K562 (cell line): ENCODE measurements around the gene MFNG. TPM values are rescaled to one million over a fixed set of nuclear protein-coding genes. Genes with fewer than 3 reads are reported as not detected.

Experiments used
- ATAC-seq: fragments of 200-7000 bp; cut with Tn5 transposase; 3 replicates; pipeline ENCODE4 v1.9.1; 2020; ENCODE audit warnings: moderate library complexity
- BruUV-seq: library from RNA; stranded (reverse); fragments of 400-500 nt; replicated peaks from 2 replicates; lab custom pipeline; 2021; lab: Mats Ljungman, UMichigan
- CTCF ChIA-PET: fragments of 300-600 bp; formaldehyde crosslinking; extraction: SDS; loops from one replicate; lab custom pipeline; 2021; ENCODE audit warnings: low intra/inter-chr PET ratio; lab: Yijun Ruan, JAX
- POLR2A ChIA-PET: fragments of 300-600, 350-650 bp; sonication (Branson Sonifier 250); formaldehyde crosslinking; extraction: SDS; loops from one replicate; lab custom pipeline; 2021; ENCODE audit warnings: antibody characterized with exemption, inconsistent platforms; lab: Yijun Ruan, JAX
- DNase-seq, 4 experiments: peaks; one replicate each; pipeline versions ENCODE4 v3.0.0 to v3.0.0-alpha.2; 2011 to 2018; ENCODE audit warnings: low spot score in 3 of 4, mixed read lengths in 3 of 4; ENCODE audit errors: extremely low read depth in 1 of 4
- FAIRE-seq: peaks from 2 replicates; lab custom pipeline; 2011; peaks lifted over from hg19 to GRCh38; lab: Jason Lieb, UNC
- H2AFZ ChIP-seq: 2 replicates; pipeline ENCODE4 v1.6.0; 2011; ENCODE audit warnings: low read depth, low read length, control low read depth, inconsistent platforms
- H3K27ac ChIP-seq: fragments of 200-600 bp; 3 replicates; pipeline ENCODE4 v1.8.0; 2011; ENCODE audit warnings: low read depth, mild to moderate bottlenecking, control low read depth, inconsistent platforms, low read length, moderate library complexity, mixed read lengths; ENCODE audit errors: extremely low read depth
- H3K27me3 ChIP-seq, 2 experiments: fragments of 300-600 bp in 1 of 2; 2 replicates in 1 of 2; 3 replicates in 1 of 2; pipeline versions ENCODE4 v1.6.0 to v1.8.0; 2011; ENCODE audit warnings: inconsistent platforms in 2 of 2, low read length in 2 of 2, mild to moderate bottlenecking in 1 of 2, mixed read lengths in 1 of 2, moderate library complexity in 1 of 2; ENCODE audit not compliant: control insufficient read depth in 2 of 2, insufficient read depth in 2 of 2
- H3K36me3 ChIP-seq: fragments of 300-600 bp; 3 replicates; pipeline ENCODE4 v1.8.0; 2011; ENCODE audit warnings: mild to moderate bottlenecking, low read length, inconsistent platforms; ENCODE audit not compliant: control insufficient read depth, insufficient read depth
- H3K4me1 ChIP-seq, 2 experiments: fragments of 200-600 bp in 1 of 2; replicated peaks in 1 of 2; 2 replicates in 1 of 2; 3 replicates in 1 of 2; pipeline versions ENCODE4 v1.5.1 to v1.8.0; 2011; ENCODE audit warnings: inconsistent platforms in 2 of 2, low read length in 2 of 2, mild to moderate bottlenecking in 1 of 2, mixed read lengths in 1 of 2, moderate library complexity in 1 of 2; ENCODE audit not compliant: control insufficient read depth in 2 of 2, insufficient read depth in 2 of 2
- H3K4me2 ChIP-seq: 2 replicates; pipeline ENCODE4 v1.6.1; 2011; ENCODE audit warnings: low read length, control low read depth, inconsistent platforms, mixed read lengths; ENCODE audit not compliant: insufficient read depth
- H3K4me3 ChIP-seq: fragments of 200-600 bp; sonication (generic), shearing (Covaris generic); 2 replicates; pipeline ENCODE4 v1.5.1; 2016; ENCODE audit warnings: control low read depth, inconsistent platforms
- H3K79me2 ChIP-seq: fragments of 200-600 bp; 3 replicates; pipeline ENCODE4 v1.8.0; 2011; ENCODE audit warnings: low read length, inconsistent platforms; ENCODE audit not compliant: control insufficient read depth, insufficient read depth
- H3K9ac ChIP-seq, 2 experiments: 2 replicates each; pipeline versions ENCODE4 v1.6.0 to v1.6.1; 2011; ENCODE audit warnings: low read depth in 2 of 2, low read length in 2 of 2, control low read depth in 1 of 2, inconsistent platforms in 1 of 2, mild to moderate bottlenecking in 1 of 2, mixed read lengths in 1 of 2; ENCODE audit not compliant: insufficient read depth in 1 of 2
- H3K9me1 ChIP-seq: one replicate; pipeline ENCODE4 v1.6.0; 2011; ENCODE audit warnings: inconsistent platforms, mild to moderate bottlenecking, low read length, moderate library complexity; ENCODE audit not compliant: control insufficient read depth, insufficient read depth
- H3K9me3 ChIP-seq: replicated peaks from 2 replicates; pipeline ENCODE4 v1.5.1; 2011; ENCODE audit warnings: low read depth, low read length, inconsistent platforms; ENCODE audit not compliant: control insufficient read depth, insufficient read depth
- H4K20me1 ChIP-seq: replicated peaks from 2 replicates; pipeline ENCODE4 v1.6.1; 2011; ENCODE audit warnings: low read length, inconsistent platforms, mixed read lengths; ENCODE audit not compliant: control insufficient read depth, insufficient read depth
- ARID1B ChIP-seq: fragments of 450-650 bp; IDR thresholded peaks from 2 replicates; pipeline ENCODE4 v1.6.1; 2016; ENCODE audit warnings: antibody characterized with exemption, mild to moderate bottlenecking, inconsistent platforms
- CGGBP1 ChIP-seq: fragments of 250-450 bp; sonication (Bioruptor Pico); IDR thresholded peaks from 2 replicates; pipeline ENCODE4 v1.9.0; 2021; ENCODE audit warnings: mild to moderate bottlenecking
- SAFB ChIP-seq: fragments of 200-400 bp; formaldehyde crosslinking; IDR thresholded peaks from 2 replicates; pipeline ENCODE4 v1.6.1; 2017; ENCODE audit warnings: low read depth, low read length, borderline replicate concordance
- ZNF384 ChIP-seq: IDR thresholded peaks from 2 replicates; pipeline ENCODE4 v1.6.1; 2012; ENCODE audit warnings: low read depth, low read length, improper control_type of control experiment
- ZNF644 ChIP-seq: fragments of 200-800 bp; sonication (Bioruptor generic); IDR thresholded peaks from 2 replicates; pipeline ENCODE4 v1.6.1; 2016; ENCODE audit warnings: low read depth, missing genetic modification characterization, missing compliant biosample characterization
- ZNF764 ChIP-seq: fragments of 250-450 bp; sonication (Bioruptor Pico); IDR thresholded peaks from 2 replicates; pipeline ENCODE4 v1.4.0; 2020; ENCODE audit warnings: low read depth, mild to moderate bottlenecking, moderate library complexity
- WGBS: fragments of 100-300 bp; shearing (Covaris generic); methylation state at CpG from one replicate; pipeline ENCODE4 v1.1.6; 2016; ENCODE audit warnings: low coverage, mixed read lengths; ENCODE audit not compliant: insufficient coverage; ENCODE audit errors: missing lambda C conversion rate; 5-methylcytosine and 5-hydroxymethylcytosine counted together
- in situ Hi-C: fragments of 300-500 bp; cut with MboI; formaldehyde crosslinking; loops from 4 replicates; pipeline ENCODE4 v1.15.0; 2018; ENCODE audit warnings: inconsistent platforms, mixed read lengths
- intact Hi-C: fragments of 100-400 bp; cut with micrococcal nuclease; formaldehyde crosslinking; loops from 2 replicates; pipeline ENCODE4 v1.14.2; 2022
- polyA plus RNA-seq, 8 experiments: library from polyadenylated mRNA; depleted of rRNA in 4 of 8; stranded (reverse) in 5 of 8; unstranded in 3 of 8; fragments of >200 nt; fragmentation: Nextera tagmentation in 2 of 8; fragmentation: Illumina TruSeq in 1 of 8; extraction: Ambion mirVana in 2 of 8; extraction: Trizol in 1 of 8; gene quantifications; 2 replicates each; pipeline versions ENCODE4 v1.2.1 to v1.2.3, GENCODE V29; 2011 to 2014; ENCODE audit warnings: inconsistent platforms in 1 of 8, missing spikeins in 1 of 8
- total RNA-seq, 7 experiments: library from RNA; depleted of rRNA in 6 of 7; stranded (reverse); fragments of >200 nt in 6 of 7; fragmentation: Illumina TruSeq in 2 of 7; extraction: Trizol in 2 of 7; gene quantifications; 2 replicates each; pipeline versions ENCODE4 v1.2.1 to v1.2.3, GENCODE V29; 2011 to 2021; ENCODE audit warnings: low replicate concordance in 1 of 7
- TF ChIP-seq, protein P1 (sequence below): fragments of 250-450 bp; sonication (Bioruptor Pico); IDR thresholded peaks from 2 replicates; pipeline ENCODE4 v1.5.0; 2021
- TF ChIP-seq, protein P2 (sequence below): fragments of 450-650 bp; formaldehyde crosslinking; IDR thresholded peaks from 2 replicates; pipeline ENCODE4 v1.4.0; 2020; ENCODE audit warnings: mild to moderate bottlenecking, moderate library complexity

The MFNG gene
- total and polyA plus RNA-seq, 9 of the 15 experiments (the other 6 are each of a cell fraction or from before 2014, with no cell fraction given): 0.13 to 0.73 (median 0.38) TPM; not detected in 4

DNA sequence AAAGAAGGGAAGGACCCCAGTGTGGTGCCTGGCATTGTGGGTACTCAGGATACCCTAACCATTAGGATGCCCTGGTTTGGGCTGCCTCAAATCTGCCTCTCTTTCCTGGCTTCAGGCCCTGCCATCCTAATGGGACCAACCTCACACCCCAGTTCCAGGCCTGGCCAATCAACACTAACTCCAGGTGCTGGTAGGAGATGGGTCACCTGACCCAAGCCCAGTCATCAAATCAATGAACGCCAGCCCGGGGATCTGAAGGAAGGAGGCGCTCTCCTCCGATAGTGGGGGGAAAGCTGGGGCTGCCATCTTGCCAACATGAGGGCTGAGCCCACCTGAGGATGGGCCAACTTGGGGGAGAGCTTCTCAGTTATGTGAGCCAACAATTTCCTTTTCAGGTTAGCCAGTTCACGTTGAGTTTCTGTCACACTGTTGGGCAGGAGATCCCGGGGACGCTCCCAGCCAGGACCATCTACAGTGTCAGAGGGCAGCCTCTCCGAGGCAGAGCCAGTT lies 12.7 kb downstream of the MFNG start:
- no peak overlapping the region for H3K4me3 ChIP-seq
- H3K9me1 ChIP-seq: no peaks in the 10 kb centered on the region
- no peaks in the 10 kb centered on the region for H4K20me1 ChIP-seq
- no peak for DNase-seq
- no peak overlapping the region for H3K4me2 ChIP-seq
- H3K9ac ChIP-seq: no peak overlapping the region
- FAIRE-seq: no peak
- POLR2A ChIA-PET: interaction anchor here (0.6 kb wide), 1 partner anchor 481 kb away, joined by 4 read pairs; no protein-coding TSS in a partner anchor
- no peak overlapping the region for H2AFZ ChIP-seq
- no peaks in the 10 kb centered on the region for H3K9me3 ChIP-seq
- no peak overlapping the region for H3K27ac ChIP-seq
- intact Hi-C loops: no loop called here
- no peaks in the 10 kb centered on the region for H3K79me2 ChIP-seq
- in situ Hi-C loops: no loop called here
- TF ChIP-seq ZNF764 (CRISPR knock-in tag) (no peak), ZNF644 (no peak), ZNF384 (no peak), ARID1B (no peak), CGGBP1 (CRISPR knock-in tag) (no peak), SAFB (no peak)
- TF ChIP-seq, protein P1, sequence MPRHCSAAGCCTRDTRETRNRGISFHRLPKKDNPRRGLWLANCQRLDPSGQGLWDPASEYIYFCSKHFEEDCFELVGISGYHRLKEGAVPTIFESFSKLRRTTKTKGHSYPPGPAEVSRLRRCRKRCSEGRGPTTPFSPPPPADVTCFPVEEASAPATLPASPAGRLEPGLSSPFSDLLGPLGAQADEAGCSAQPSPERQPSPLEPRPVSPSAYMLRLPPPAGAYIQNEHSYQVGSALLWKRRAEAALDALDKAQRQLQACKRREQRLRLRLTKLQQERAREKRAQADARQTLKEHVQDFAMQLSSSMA (CRISPR knock-in tag): no peak
- TF ChIP-seq, protein P2, sequence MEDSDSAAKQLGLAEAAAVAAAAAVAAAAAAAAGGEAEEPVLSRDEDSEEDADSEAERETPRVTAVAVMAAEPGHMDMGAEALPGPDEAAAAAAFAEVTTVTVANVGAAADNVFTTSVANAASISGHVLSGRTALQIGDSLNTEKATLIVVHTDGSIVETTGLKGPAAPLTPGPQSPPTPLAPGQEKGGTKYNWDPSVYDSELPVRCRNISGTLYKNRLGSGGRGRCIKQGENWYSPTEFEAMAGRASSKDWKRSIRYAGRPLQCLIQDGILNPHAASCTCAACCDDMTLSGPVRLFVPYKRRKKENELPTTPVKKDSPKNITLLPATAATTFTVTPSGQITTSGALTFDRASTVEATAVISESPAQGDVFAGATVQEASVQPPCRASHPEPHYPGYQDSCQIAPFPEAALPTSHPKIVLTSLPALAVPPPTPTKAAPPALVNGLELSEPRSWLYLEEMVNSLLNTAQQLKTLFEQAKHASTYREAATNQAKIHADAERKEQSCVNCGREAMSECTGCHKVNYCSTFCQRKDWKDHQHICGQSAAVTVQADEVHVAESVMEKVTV: no peak
- TF ChIP-seq, all 486 proteins: peak for 0
- Histone ChIP-seq H3K27me3 (peaks cover 3 to 18% of the 10 kb centered on the region in 2 experiments; a peak in 2 of 5 replicates), H3K36me3 (no peaks in the 10 kb centered on the region), H3K4me1 (no peaks in the 10 kb centered on the region; a peak in 1 of 5 replicates)
- no TSS peak for BruUV-seq
- CTCF ChIA-PET: no interaction called here
- ATAC-seq: no peak
- WGBS: 0% methylated on average over 6 of the region's 8 CpGs
